Measurements from ENCODE around the gene FAM120C. TPM values are rescaled to one million over a fixed set of nuclear protein-coding genes. Genes with fewer than 3 reads are reported as not detected.

FAM120C gene
- polyA plus RNA-seq, 3 donors = 1.7 to 2.6 (median 1.8) TPM

DNA sequence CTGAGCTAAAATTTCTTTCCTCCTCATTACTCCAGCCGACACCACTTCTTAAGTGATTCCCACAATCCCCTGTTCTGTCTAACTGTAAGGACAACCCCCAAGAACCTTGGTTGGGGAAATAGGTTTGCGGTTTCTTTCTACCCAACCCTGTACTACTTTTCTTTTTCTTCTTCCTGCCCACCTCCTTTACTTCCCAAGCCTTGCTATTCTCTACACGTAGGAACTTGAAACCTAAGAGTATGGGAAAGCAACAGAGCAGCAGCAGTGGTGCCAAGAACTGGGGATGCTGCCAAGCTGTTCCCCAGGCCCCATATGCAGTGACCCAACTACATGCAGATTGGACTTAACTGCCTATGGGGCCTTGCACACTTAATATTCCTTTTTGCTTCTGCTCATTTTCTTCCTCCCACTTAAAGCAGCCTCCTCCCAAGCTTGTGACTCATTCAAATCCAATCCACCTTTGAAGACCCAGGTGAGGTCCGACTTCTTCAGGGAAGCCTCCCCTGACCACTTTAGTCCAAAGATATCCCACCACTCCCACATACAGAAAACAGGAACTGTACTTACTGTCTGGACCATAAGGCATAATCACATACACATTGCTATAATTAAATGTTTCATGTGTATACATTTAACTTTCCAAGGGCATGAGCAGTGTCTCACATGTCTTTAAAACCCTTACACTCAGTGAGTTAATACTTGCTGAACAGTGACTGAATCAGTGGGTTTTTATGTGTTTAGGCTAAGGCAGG, 1.7 kb downstream of the FAM120C start:
- DNase-seq = no peak
- Mint-ChIP-seq H3K4me1 (peaks cover 51% of the 10 kb centered on the region), H3K27ac (peak overlapping the region in 5 of 7 donors; percentile 10 to 89 (median 57)), H3K4me3 (peak overlapping the region; percentile 76 to 80), H3K27me3 (ENCODE audit: low read depth in 3 of 3) (peaks cover 0 to 5% (median 0%) of the 10 kb centered on the region in 3 donors), H3K9me3 (peaks cover 0 to 4% (median 0%) of the 10 kb centered on the region in 7 donors), H3K36me3 (peaks cover 0 to 5% of the 10 kb centered on the region in 2 donors)
- no peak for TF ChIP-seq CTCF (IDR thresholded peaks at IDR 0.05)
- peak overlapping the region in 1 of 3 experiments; percentile 79 for H3K4me3 ChIP-seq (replicated peaks in 1 of 3; ENCODE audit: low read depth in 2 of 3, low read length in 3 of 3)
- no peaks in the 10 kb centered on the region for H3K36me3 ChIP-seq (replicated peaks in 1 of 2; ENCODE audit: control insufficient read depth in 1 of 2, insufficient read depth in 2 of 2, low read length in 2 of 2)
- H2AFZ ChIP-seq (ENCODE audit: insufficient read depth, low read depth, low read length, poor library complexity, severe bottlenecking) = no peak overlapping the region
- peak overlapping the region; percentile 79 for H3K4me2 ChIP-seq (replicated peaks; ENCODE audit: extremely low read depth, low read length, poor library complexity, severe bottlenecking)
- H3K27me3 ChIP-seq (ENCODE audit: control insufficient read depth in 2 of 2, insufficient read depth in 2 of 2, low read length in 2 of 2) = no peaks in the 10 kb centered on the region
- H3K79me2 ChIP-seq (ENCODE audit: insufficient read depth, low read length) = peaks cover 39% of the 10 kb centered on the region
- no CpG with 5 or more reads among the region's 4 CpGs for WGBS (ENCODE audit: insufficient coverage)
- H3K9me3 ChIP-seq (replicated peaks in 1 of 2; ENCODE audit: control insufficient read depth in 1 of 2, insufficient read depth in 1 of 2, low read length in 2 of 2) = no peaks in the 10 kb centered on the region
- H3K9ac ChIP-seq (ENCODE audit: insufficient read depth, low read length, poor library complexity, severe bottlenecking) = no peak overlapping the region
- no peaks in the 10 kb centered on the region for H4K20me1 ChIP-seq (ENCODE audit: insufficient read depth, low read length)
- peaks cover 41 to 44% of the 10 kb centered on the region in 2 donors for H3K4me1 ChIP-seq (ENCODE audit: control insufficient read depth in 1 of 2, insufficient read depth in 2 of 2, low read length in 2 of 2)
- H3K27ac ChIP-seq (ENCODE audit: low read depth in 1 of 2, low read length in 2 of 2) = no peak overlapping the region
- intact Hi-C loops (cut with micrococcal nuclease) = loop anchor here in 1 of 2 donors (5.0 kb wide), 1 partner anchor 139 kb away; the partner anchor contains the start of gene PHF8

- no peak for DNase-seq
- H3K27ac Mint-ChIP-seq = no peak overlapping the region
Observed at GRCh38 chrX:54180403-54180802, 2.7 kb downstream of the FAM120C start.

More at GRCh38 chrX:54180403-54180802, 2.7 kb downstream of the FAM120C start:
- H3K4me1 ChIP-seq (ENCODE audit: control insufficient read depth in 1 of 2, insufficient read depth in 2 of 2, low read length in 2 of 2) = peaks cover 41 to 44% of the 10 kb centered on the region in 2 donors
- H3K4me3 ChIP-seq (replicated peaks in 1 of 3; ENCODE audit: low read depth in 2 of 3, low read length in 3 of 3) = no peak overlapping the region
- no peak overlapping the region for H3K9ac ChIP-seq (ENCODE audit: insufficient read depth, low read length, poor library complexity, severe bottlenecking)
- no peak overlapping the region for H2AFZ ChIP-seq (ENCODE audit: insufficient read depth, low read depth, low read length, poor library complexity, severe bottlenecking)
- Mint-ChIP-seq H3K27me3 (ENCODE audit: low read depth in 3 of 3) (peaks cover 0 to 6% (median 0%) of the 10 kb centered on the region in 3 donors), H3K4me3 (peak overlapping the region; percentile 27 to 48), H3K36me3 (peaks cover 0 to 5% of the 10 kb centered on the region in 2 donors), H3K9me3 (peaks cover 0 to 4% (median 0%) of the 10 kb centered on the region in 7 donors), H3K4me1 (peaks cover 51% of the 10 kb centered on the region)
- no CpG with 5 or more reads among the region's 4 CpGs for WGBS (ENCODE audit: insufficient coverage)
- no peak for TF ChIP-seq CTCF (IDR thresholded peaks at IDR 0.05)
- H3K79me2 ChIP-seq (ENCODE audit: insufficient read depth, low read length) = peaks cover 49% of the 10 kb centered on the region
- no peak overlapping the region for H3K4me2 ChIP-seq (replicated peaks; ENCODE audit: extremely low read depth, low read length, poor library complexity, severe bottlenecking)
- intact Hi-C loops (cut with micrococcal nuclease) = loop anchor here in 1 of 2 donors (5.0 kb wide), 1 partner anchor 138 kb away; the partner anchor contains the start of gene PHF8
- H3K27me3 ChIP-seq (ENCODE audit: control insufficient read depth in 2 of 2, insufficient read depth in 2 of 2, low read length in 2 of 2) = no peaks in the 10 kb centered on the region
- H3K27ac ChIP-seq (ENCODE audit: low read depth in 1 of 2, low read length in 2 of 2) = no peak overlapping the region
- H3K9me3 ChIP-seq (replicated peaks in 1 of 2; ENCODE audit: control insufficient read depth in 1 of 2, insufficient read depth in 1 of 2, low read length in 2 of 2) = no peaks in the 10 kb centered on the region
- H4K20me1 ChIP-seq (ENCODE audit: insufficient read depth, low read length) = no peaks in the 10 kb centered on the region
- H3K36me3 ChIP-seq (replicated peaks in 1 of 2; ENCODE audit: control insufficient read depth in 1 of 2, insufficient read depth in 2 of 2, low read length in 2 of 2) = no peaks in the 10 kb centered on the region

Data from CD14-positive monocyte (primary cell).